H1 (cell line): ENCODE results near the gene MYO5A.

Experiments
- BACH1 ChIP-seq: IDR thresholded peaks from 2 replicates; pipeline ENCODE4 v1.6.1; 2012; ENCODE audit warnings: low read length, improper control_type of control experiment
- EP300 ChIP-seq, 2 experiments: IDR thresholded peaks; 1 replicate in 1 of 2; 2 replicates in 1 of 2; pipeline ENCODE4 v1.6.1; 2011 to 2012; ENCODE audit warnings: low read depth in 2 of 2, low read length in 2 of 2, mild to moderate bottlenecking in 2 of 2, borderline replicate concordance in 1 of 2, inconsistent platforms in 1 of 2, moderate library complexity in 1 of 2
- EZH2 ChIP-seq: fragments of 200-600 bp; sonication (generic); IDR thresholded peaks from 2 replicates; pipeline ENCODE4 v1.7.1; 2012; ENCODE audit warnings: low read depth, mild to moderate bottlenecking, moderate library complexity, low read length, inconsistent platforms; ENCODE audit not compliant: severe bottlenecking
- JUN ChIP-seq: IDR thresholded peaks from 2 replicates; pipeline ENCODE4 v1.6.1; 2011; ENCODE audit warnings: low read depth, mild to moderate bottlenecking, improper control_type of control experiment, low read length
- JUND ChIP-seq: IDR thresholded peaks from 2 replicates; pipeline ENCODE4 v1.6.1; 2011; ENCODE audit warnings: mild to moderate bottlenecking, improper control_type of control experiment, low read length
- POLR2AphosphoS5 ChIP-seq: IDR thresholded peaks from 2 replicates; pipeline ENCODE4 v1.6.1; 2011; ENCODE audit warnings: low read depth, low read length
- SP2 ChIP-seq: IDR thresholded peaks from 2 replicates; pipeline ENCODE4 v1.6.1; 2012; ENCODE audit warnings: mild to moderate bottlenecking, low read length, inconsistent platforms
- TAF1 ChIP-seq: IDR thresholded peaks from 2 replicates; pipeline ENCODE4 v1.6.1; 2011; ENCODE audit warnings: mild to moderate bottlenecking, low read depth, low read length
- TF ChIP-seq, protein P1 (sequence below), 3 experiments: IDR thresholded peaks; 1 replicate in 2 of 3; 2 replicates in 1 of 3; pipeline versions ENCODE4 v1.5.1 to v1.6.1; 2011; ENCODE audit warnings: low read length in 3 of 3, mild to moderate bottlenecking in 3 of 3, inconsistent platforms in 2 of 3, low read depth in 1 of 3, moderate library complexity in 1 of 3; ENCODE audit not compliant: insufficient read depth in 1 of 3; ENCODE audit errors: control extremely low read depth in 1 of 3
- TF ChIP-seq, protein P2 (sequence below): IDR thresholded peaks from 2 replicates; pipeline ENCODE4 v1.6.1; 2012; ENCODE audit warnings: low read length, inconsistent platforms

DNA sequence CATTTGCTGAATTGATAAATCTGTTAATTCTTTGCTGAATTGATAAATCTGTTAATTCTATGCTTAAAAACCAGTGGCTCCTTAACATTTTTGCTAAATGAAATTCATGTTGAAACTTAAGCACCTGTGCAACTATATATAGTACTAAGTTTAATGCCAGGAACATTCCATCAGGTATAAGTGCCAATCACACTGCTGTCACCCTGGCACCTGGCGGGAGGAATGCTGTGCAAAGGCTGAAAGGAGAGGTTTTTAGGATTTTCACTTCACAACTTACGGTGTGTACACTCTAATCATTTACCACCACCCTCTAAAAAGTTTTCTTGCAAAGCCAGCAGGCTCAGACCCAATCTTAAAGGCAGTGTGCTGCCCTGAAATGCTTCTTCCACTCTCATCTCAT, 199.5 kb downstream of the MYO5A start:
- TF ChIP-seq, protein P1, sequence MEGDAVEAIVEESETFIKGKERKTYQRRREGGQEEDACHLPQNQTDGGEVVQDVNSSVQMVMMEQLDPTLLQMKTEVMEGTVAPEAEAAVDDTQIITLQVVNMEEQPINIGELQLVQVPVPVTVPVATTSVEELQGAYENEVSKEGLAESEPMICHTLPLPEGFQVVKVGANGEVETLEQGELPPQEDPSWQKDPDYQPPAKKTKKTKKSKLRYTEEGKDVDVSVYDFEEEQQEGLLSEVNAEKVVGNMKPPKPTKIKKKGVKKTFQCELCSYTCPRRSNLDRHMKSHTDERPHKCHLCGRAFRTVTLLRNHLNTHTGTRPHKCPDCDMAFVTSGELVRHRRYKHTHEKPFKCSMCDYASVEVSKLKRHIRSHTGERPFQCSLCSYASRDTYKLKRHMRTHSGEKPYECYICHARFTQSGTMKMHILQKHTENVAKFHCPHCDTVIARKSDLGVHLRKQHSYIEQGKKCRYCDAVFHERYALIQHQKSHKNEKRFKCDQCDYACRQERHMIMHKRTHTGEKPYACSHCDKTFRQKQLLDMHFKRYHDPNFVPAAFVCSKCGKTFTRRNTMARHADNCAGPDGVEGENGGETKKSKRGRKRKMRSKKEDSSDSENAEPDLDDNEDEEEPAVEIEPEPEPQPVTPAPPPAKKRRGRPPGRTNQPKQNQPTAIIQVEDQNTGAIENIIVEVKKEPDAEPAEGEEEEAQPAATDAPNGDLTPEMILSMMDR (IDR thresholded peaks at IDR 0.05; ENCODE audit: control extremely low read depth in 1 of 3, insufficient read depth in 1 of 3, low read depth in 1 of 3, low read length in 3 of 3) = no peak
- TF ChIP-seq JUND (no peak), EP300 (IDR thresholded peaks at IDR 0.05; ENCODE audit: borderline replicate concordance in 1 of 2, low read depth in 2 of 2, low read length in 2 of 2) (no peak), JUN (no peak), POLR2AphosphoS5 (no peak), SP2 (no peak), BACH1 (no peak), TAF1 (no peak), EZH2 (no peak)
- TF ChIP-seq, protein P2, sequence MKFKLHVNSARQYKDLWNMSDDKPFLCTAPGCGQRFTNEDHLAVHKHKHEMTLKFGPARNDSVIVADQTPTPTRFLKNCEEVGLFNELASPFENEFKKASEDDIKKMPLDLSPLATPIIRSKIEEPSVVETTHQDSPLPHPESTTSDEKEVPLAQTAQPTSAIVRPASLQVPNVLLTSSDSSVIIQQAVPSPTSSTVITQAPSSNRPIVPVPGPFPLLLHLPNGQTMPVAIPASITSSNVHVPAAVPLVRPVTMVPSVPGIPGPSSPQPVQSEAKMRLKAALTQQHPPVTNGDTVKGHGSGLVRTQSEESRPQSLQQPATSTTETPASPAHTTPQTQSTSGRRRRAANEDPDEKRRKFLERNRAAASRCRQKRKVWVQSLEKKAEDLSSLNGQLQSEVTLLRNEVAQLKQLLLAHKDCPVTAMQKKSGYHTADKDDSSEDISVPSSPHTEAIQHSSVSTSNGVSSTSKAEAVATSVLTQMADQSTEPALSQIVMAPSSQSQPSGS = no peak
